ENCODE measurements around the gene EGLN1.

The EGLN1 gene

DNA sequence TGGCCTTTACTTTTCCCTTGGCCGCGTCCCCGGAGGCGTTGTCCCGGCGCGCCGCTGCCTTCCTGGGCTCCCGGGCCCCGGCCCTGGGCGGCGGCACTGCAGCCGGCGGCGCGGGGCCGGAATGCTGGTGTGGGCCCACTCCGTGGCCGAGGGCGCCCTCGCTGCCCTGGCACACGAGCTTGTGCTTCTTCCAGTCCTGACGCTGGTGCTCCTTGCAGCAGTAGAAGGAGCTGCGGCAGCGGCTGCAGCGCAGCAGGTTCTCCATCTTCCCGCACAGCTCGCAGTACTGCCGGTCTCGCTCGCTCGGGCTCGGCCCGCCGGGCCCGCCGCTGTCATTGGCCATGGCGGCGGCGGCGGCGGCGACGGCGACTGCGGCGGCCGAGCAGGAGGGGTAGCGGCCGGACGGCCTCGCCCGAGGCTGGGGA is 529 bp downstream of the EGLN1 start:
- peak; percentile 22 for DNase-seq (ENCODE audit: low spot score)

DNA sequence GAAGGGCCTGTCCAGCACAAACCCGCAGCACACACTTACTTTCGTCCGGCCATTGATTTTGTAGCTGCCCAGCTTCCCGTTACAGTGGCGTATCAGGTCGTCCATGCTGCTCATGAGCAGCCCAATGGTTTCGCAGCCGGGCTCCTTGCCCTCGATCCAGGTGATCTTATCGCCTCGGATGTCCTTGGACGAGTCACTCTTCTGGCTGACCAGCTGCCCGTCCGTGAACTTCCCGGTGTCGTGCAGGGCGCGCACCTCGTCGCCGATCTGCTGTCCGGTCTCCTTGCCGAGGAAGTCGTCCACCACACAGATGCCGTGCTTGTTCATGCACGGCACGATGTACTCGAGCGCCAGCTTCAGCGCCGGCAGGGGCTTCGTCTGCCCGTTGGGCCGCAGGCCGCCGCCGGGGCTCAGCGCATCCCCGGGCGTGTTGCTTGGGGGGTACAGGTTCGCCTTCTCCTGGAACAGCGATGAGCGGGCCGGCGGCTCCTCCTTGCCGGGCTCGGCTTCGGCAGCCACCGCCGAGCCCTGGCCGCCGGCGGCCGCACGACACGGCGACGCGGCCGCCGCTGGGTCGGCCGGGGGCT is 1.0 kb downstream of the EGLN1 start:
- peak; percentile 24 for DNase-seq (ENCODE audit: low spot score)

DNA sequence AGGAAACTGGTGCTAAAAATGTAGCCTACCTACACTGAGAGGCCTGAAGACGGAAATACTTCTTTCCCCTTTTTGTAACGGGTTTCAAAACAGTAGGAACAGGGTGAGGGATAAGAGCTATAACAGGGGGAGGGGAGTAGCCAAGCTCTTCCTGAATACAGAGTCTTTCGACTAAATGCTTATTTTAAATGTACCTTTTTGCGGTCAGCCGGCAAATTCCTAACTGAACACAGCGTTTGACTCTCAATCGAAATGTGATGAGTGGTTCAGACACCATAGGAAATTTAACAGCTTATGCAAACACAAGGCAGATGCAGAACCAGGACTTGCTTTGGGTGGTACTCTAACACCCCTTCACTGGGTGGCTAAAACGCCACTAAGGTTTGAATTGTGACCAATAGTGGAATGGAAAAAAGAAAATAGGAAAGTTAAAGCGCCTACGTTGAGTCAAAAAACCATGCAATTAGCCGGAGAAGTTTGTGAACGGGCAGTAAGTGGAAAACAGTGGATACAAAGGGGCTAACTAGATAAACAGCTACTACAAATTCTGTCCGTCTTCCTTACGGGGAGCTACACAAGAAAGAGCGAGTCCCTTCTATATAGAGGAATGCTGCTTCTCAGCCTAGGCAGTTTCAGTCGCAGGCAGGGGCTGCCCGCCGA is 1.7 kb downstream of the EGLN1 start:
- DNase-seq (ENCODE audit: low spot score), result no peak

DNA sequence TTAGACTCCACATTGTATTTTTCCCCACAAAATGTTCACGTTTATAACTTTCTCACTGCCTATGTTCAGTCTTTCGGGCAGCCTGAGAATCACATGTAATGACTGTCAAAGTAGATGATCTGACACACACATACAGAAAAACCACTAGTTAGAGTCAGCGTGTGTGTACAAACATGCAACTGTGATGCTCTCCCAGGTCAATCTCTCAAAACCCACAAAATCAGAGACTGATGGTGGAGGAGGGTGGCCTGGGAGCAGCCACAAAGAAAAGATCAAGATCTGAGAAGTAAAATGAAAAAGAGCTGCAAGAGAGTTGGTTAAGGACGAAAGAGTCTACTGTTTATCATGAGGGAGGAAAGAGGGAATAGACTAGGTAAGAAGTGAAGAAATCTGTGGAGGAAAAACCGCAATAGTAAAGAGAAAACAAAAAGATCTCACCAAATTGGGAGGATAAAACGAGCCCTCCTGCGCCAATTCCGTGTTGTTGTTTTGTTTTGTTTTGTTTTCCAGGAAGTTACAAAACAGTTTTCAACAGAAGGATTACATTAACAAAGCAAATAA is 2.3 kb downstream of the EGLN1 start:
- DNase-seq (ENCODE audit: low spot score), result no peak

DNA sequence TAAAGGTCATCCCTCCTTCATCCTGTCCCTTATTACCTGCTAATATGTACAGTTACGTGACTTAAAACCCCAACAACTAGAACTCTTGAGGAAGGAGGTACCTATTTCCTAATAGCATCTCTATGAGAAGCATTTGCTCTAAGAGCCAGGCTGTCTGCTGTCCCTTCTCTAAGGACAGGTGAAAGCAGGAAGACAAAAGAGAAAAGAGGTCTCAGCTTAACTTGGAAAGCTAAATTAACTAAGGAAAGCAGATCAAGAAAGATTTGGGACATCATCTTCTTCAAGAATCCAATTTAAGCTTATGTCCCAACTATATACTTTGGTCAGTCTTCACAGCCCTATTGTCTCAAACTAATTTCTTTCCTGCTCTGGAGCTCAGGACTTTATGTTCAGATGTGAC is 2.9 kb downstream of the EGLN1 start:
- no peak for DNase-seq (ENCODE audit: low spot score)

DNA sequence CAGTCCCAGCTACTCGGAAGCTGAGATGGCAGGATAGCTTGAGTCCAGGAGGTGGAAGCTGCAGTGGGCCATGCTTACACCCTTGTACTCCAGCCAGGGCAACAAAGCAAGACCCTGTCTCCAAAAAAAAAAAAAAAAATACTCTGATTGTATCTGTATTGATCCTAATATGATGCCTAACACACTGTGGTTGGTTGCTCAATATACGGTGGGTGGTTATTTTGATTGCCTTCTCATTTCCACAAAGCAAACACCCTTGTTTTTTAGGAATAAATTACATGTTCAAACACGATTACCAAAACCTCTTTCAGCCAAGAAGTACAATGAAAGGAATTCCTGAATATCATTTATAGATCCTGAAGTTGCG is 3.4 kb downstream of the EGLN1 start:
- DNase-seq (ENCODE audit: low spot score), result no peak

DNA sequence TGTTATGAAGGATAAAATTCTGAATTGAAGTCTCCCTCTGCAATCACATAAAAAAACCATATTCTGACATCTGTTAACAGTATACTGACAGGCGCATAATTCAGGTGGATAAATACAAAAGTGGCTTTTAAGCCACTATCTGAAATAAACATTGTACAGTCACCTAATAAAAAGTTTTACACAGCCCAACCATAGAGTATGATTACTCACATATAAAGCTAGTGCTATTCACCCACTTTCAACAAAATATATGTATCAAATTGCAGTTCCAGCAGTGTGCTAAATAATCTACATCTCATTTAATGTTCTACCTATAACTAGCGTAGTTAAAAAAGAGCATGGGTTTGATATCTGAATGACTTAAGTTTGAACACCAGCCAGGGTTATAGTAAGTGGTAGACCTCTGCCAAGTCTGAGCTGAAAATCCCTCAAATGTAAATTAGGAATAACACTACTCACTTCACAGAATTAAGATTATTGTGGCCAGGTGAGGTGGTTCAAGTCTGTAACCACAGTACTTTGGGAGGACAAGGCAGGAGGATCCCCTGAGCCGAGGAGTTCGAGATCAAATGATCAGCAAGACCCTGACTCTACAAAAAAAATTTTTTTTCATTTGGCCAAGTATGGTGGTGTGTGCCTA is 3.9 kb downstream of the EGLN1 start:
- DNase-seq (ENCODE audit: low spot score), result no peak

GRCh38 chr1:231417513-231417912 is 4.6 kb downstream of the EGLN1 start:
- no peak for DNase-seq (ENCODE audit: low spot score)

- DNase-seq (ENCODE audit: low spot score), result no peak
These were observed 5.2 kb downstream of the EGLN1 start for GRCh38 chr1:231416901-231417300.

- no peak for DNase-seq (ENCODE audit: low spot score)
These were observed 7.0 kb downstream of the EGLN1 start for GRCh38 chr1:231415018-231415583.

DNA sequence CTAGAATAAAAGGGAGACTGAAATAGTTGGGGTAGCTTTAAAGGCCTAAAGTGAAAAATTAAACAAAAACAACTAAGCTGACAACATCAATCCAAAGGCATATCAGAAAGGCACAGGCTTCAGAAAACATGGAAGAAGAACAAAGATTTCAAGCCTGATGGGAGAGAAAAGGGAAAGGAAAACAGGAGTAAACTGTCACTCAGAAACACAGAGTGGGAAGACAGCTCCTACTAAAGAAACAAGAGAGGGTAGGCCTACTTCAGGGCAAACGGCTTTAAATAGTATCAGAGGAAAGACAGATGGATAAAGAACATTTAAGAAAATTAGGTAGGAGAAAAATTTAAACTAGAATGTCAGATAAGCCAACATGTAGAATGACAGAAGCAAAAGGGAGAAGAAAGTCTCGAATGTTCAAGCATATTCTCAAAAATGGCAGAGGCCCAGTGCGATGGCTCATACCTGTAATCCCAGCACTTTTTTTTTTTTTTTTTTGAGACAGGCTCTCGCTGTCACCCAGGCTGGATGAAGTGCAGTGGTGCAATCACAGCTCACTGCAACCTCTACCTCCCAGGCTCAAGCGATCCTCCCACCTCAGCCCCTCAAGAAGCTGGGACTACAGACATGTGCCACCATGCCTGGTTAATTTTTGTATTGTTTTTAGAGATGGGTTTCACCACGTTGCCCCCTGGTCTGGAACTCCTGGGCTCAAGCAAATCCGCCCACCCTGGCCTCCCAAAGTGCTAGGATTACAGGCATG is 7.6 kb downstream of the EGLN1 start:
- no peak for DNase-seq (ENCODE audit: low spot score)

- no peak for DNase-seq (ENCODE audit: low spot score)
These were observed 8.4 kb downstream of the EGLN1 start for GRCh38 chr1:231413749-231414082.

GRCh38 chr1:231411036-231411531 is 11.0 kb downstream of the EGLN1 start:
- DNase-seq (ENCODE audit: low spot score), result no peak

GRCh38 chr1:231410036-231410612 is 12.0 kb downstream of the EGLN1 start:
- DNase-seq (ENCODE audit: low spot score), result no peak

GRCh38 chr1:231408528-231409094 is 13.5 kb downstream of the EGLN1 start:
- DNase-seq (ENCODE audit: low spot score), result no peak

DNA sequence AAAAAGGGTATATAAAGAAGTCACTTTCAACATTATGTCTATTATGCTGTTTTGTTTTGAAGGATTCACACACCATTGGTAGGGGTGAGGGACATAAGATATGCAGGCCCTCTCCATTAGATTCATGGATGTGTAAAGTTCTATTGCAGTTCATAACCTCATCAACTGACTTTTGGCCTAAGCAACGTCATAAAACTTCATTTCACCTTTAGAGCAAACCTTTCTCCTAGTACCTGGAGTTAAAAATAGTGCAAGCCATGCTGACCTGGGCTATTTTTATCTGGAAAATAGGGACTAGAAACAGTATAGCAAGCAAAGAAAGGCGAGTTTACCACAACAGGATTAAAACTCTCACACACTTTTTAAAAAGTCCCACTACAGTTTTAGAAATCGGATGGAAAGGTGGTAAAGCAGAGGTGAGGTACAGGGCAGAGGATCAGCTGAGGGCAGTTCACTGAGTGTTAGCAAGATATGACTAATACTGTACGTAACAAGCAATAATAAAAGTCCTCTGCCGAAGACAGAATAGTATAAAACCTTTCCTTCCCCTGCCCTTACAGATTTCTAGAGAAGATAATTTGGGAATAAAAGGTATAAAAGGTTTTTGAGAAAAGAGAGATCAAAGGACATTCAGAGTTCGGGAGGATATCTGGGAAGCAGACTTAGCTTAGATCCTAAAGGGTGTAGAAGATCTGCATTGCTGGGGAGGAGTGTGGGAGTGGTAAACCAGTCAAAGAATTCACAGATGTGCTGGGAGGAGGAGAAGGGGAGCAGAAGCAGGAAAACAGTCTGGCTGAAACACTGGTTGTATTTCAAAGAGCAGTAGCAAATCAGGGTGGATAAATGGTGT is 14.3 kb downstream of the EGLN1 start:
- DNase-seq (ENCODE audit: low spot score), result no peak

GRCh38 chr1:231407049-231407448 is 15.0 kb downstream of the EGLN1 start:
- no peak for DNase-seq (ENCODE audit: low spot score)

DNA sequence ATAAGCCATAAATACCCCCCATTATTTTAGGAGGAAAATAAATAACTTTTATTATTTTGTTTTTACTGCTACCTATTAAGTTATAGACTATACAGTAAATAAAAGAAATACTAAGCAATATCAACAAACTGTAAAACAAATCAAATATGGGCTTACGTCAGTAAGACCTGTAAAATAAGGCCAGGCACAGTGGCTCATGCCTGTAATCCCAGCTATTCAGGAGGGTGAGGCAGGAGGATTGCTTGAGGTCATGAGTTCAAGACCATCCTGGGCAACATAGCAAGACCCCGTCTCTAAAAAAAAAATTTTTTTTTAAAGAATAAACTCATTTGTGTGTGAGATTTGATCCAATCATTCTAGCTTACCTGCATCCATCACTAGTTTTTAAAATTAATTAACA is 17.8 kb downstream of the EGLN1 start:
- DNase-seq (ENCODE audit: low spot score), result no peak

DNA sequence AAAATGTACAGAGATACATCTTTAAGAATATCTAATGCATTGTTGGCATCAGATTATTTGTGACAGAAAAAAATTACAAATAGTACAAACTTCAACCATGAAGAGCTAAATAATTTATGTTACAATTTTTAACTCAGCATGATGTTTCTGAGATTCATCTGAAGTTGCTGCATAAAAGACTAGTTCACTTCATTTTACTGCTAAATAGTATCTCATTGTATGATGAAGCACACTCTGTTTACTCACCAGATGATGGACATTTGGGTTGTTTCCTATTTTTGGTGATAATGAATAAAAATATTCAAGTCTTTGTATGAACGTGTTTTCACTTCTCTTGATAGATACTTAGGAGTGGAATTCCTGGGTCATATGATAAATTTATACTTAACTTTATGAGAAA is 20.6 kb downstream of the EGLN1 start:
- no peak for DNase-seq (ENCODE audit: low spot score)

DNA sequence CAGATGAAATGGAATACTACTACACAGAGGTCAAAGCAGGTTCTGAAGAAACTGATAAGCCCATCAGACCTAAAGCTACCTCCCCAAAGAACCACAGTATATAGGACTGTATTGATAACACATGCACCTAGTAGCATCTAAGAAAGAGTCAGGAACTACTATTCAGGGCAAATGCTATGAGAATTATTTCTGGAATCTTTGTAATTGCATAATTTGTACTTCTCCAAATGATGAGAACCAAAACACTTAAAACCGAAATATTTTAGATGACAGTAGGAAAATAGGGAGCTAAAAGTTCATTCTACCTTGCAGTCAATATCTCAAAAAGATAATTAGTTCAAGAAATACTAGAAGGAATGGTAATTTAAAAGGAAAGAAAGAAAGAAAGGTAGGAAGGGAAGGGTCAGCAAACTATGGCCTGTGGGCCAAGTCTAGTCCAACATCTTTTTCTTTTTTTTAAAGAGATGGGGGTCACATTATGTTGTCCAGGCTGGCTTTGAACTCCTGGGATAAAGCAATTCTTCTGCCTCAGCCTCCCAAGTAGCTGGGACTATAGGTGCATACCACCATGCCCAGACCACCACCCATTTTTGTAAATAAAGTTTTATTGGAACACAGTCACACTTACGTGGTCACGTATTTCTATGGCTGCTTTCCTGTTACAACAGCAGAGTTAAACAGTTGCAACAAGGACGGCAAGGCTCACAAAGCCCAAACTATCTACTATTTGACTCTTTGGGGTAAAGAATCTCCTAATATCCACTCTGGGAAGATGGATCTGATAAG is 24.0 kb downstream of the EGLN1 start:
- DNase-seq (ENCODE audit: low spot score), result no peak

Data from CD4-positive, alpha-beta T cell treated with Interleukin-6 at 100 ng/mL for 8 hours (primary cell).